ENCODE measurements around the gene TTC19.

Gene TTC19

GRCh38 chr17:15957206-15957605 lies 42.4 kb upstream of the TTC19 start:
- H3K4me3 ChIP-seq: no peak overlapping the region
- H3K27ac ChIP-seq: no peak overlapping the region
- DNase-seq (ENCODE audit: low spot score): no peak
- TF ChIP-seq CTCF (IDR thresholded peaks at IDR 0.05): no peak

DNA sequence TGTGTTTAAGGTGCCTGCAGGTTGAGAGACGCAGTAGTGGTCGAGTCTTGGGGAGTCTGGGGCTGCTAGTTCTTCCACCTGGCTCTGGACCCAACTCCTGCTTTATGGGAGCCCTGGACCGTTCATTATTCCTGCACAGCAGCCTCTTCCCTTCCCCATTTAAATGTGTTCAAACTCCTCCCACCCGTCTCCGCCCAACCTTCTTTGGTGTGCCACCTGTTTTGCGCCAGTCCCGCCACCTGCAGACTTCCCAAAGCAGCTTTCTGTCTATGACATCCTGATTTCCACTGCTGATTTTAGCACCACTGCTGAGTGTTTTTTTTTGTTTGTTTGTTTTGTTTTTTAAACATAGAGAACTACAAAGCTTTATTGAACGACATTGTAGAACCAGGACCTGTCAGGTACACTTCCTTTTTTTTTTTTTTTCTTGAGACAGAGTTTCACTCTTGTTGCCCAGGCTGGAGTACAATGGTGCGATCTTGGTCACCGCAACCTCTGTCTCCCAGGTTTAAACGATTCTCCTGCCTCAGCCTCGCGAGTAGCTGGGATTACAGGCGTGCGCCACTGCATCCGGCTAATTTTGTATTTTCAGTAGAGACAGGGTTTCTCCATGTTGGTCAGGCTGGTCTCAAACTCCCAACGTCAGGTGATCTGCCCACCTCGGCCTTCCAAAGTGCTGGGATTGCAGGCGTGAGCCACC lies 41.9 kb upstream of the TTC19 start:
- TF ChIP-seq CTCF (IDR thresholded peaks at IDR 0.05): no peak
- DNase-seq (ENCODE audit: low spot score): no peak
- Histone ChIP-seq H3K4me3 (no peak overlapping the region), H3K27ac (no peak overlapping the region)

DNA sequence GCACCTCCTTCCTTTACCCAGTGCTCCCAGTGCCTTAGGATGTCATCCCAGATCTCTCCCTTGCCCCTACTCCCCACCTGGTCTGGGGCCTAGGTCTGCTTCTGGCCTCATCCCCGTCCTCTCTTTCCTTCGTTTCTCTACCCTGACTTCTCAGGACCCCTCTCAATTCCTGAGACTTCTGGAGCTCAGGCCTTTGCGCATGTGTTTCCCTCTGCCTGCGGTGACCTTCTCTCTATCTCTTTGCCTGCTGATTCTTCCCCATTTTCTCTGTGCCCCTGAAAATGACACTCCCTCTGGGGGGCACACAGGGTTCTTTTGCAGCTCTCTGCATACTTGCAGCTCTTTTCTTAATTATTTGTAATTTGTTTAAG lies 41.2 kb upstream of the TTC19 start:
- TF ChIP-seq CTCF (IDR thresholded peaks at IDR 0.05): no peak
- DNase-seq (ENCODE audit: low spot score): no peak
- Histone ChIP-seq H3K4me3 (no peak overlapping the region), H3K27ac (no peak overlapping the region)

DNA sequence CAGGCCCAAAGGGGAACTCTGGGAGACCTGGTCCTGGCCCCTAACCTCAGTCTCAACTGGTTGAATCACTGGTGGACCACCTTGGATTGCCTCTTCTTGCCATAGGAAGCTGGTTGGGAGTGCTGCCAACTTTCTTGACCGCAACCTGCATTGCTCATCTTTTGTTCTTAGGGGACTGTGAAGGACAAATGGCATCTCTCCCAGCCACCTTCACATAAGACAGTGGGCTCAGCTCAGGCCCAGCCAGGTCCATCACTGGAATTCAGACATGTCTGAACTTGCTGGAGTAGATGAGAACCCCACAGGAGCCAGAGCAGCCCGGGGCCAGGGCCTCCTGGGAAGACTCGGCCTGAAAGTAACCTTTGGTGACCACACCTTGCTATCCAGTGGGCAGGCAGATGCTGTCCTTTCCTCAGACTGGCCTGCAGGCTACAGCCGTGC lies 35.9 kb upstream of the TTC19 start:
- no peak overlapping the region for H3K27ac ChIP-seq
- TF ChIP-seq CTCF (IDR thresholded peaks at IDR 0.05): no peak
- H3K4me3 ChIP-seq: no peak overlapping the region
- DNase-seq (ENCODE audit: low spot score): no peak

DNA sequence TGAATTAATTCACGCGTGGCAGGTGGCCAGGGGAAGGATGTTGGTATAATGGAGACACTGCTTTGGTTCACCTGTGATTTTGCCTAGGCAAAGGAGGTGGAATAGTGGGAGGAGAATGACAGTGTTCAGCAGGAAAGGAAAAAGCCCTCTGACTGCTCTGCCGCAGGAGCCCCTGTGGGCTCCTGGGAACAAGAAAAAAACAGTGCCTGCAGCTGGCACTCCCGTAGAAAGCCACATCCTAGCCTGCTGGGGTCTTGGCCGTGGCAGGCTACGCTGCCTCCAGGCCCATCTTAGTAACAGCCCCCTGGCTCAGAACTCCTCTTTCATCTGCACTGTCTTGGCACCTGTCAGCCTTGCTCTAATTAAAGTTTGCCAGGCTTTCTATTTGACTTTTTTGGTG lies 34.1 kb upstream of the TTC19 start:
- no peak overlapping the region for H3K4me3 ChIP-seq
- no peak for TF ChIP-seq CTCF (IDR thresholded peaks at IDR 0.05)
- H3K27ac ChIP-seq: no peak overlapping the region
- no peak for DNase-seq (ENCODE audit: low spot score)

DNA sequence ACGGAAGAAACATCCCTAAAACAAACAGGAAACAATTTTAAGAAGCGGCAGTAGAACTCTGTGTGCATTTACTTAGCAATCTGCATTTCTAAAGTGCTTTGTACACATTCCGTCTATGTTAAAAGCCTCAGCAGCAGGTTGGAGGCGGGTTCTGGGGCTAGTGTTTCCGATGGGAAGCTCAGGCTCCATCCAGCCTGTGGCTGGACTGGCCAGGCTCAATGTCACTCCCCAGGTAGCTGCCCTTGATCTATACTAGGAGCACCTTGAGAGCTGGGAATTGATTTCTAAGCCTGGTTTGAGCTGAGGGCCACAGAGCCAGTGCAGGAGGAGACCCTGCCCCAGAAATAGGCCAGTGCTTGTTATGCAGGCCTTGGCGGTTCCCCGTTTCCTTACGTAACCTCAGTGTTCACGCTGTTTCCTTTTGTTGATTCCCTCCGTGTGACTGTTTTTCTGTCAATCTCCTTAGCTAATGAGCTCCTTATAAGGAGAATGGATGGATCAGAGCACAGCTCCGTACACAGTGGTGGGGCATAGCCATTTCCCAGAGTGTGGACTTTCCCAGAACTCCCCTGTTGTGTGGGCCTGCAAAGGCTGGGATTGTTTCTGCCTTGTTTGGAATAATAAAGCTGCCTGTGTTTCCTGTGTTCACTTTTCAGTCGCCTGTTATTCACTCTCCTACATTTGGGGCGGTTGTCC lies 33.3 kb upstream of the TTC19 start:
- TF ChIP-seq CTCF (IDR thresholded peaks at IDR 0.05): no peak
- H3K27ac ChIP-seq: no peak overlapping the region
- H3K4me3 ChIP-seq: no peak overlapping the region
- no peak for DNase-seq (ENCODE audit: low spot score)

DNA sequence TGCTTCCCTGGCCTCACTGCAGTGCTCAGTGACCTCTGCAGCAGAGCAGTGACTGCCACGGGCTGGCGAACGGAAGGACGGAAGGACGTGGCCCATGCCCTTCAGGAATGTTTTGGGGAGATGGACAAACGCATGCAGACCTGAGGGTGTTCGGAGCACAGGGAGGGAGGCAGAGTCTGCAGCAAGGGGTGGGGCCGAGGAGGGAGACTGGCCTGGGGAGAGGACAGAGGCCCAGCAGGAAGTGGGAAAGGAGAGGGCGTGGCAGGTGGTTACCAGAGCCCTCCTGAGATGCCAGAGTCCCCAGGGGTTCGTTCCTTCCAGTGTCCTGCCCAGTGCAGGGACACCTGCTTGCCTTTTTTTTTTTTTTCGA lies 32.8 kb upstream of the TTC19 start:
- Histone ChIP-seq H3K4me3 (no peak overlapping the region), H3K27ac (no peak overlapping the region)
- no peak for DNase-seq (ENCODE audit: low spot score)
- TF ChIP-seq CTCF (IDR thresholded peaks at IDR 0.05): no peak
